Bronchial epithelial cell (primary cell): ENCODE data around the gene MANBA. TPM values are rescaled to one million over a fixed set of nuclear protein-coding genes. Genes with fewer than 3 reads are reported as not detected.
"Not testable (repeated sequence)": the region's sequence is repeated elsewhere in the genome, so short reads cannot be mapped to it uniquely, and the experiment has no call there.

ENCODE experiments used
- DNase-seq: peaks from one replicate; pipeline ENCODE4 v3.0.0-alpha.2; 2010; ENCODE audit warnings: low read depth
- FAIRE-seq: peaks from 2 replicates; lab custom pipeline; 2011; peaks lifted over from hg19 to GRCh38; lab: Jason Lieb, UNC
- H3K27me3 ChIP-seq: 2 replicates; pipeline ENCODE4 v1.5.1; 2011; ENCODE audit warnings: low read length; ENCODE audit not compliant: control insufficient read depth, insufficient read depth
- H3K36me3 ChIP-seq: 2 replicates; pipeline ENCODE4 v1.5.1; 2011; ENCODE audit warnings: low read length; ENCODE audit not compliant: control insufficient read depth, insufficient read depth
- H3K4me3 ChIP-seq: 2 replicates; pipeline ENCODE4 v1.5.1; 2011; ENCODE audit warnings: mild to moderate bottlenecking, low read depth, low read length, control low read depth
- CTCF ChIP-seq: IDR thresholded peaks from 2 replicates; pipeline ENCODE4 v1.5.1; 2011; ENCODE audit warnings: mild to moderate bottlenecking, moderate library complexity, low read length, control low read depth, inconsistent platforms; ENCODE audit not compliant: insufficient read depth, severe bottlenecking
- total RNA-seq: library from RNA; depleted of rRNA; stranded (reverse); fragments of >200 nt; gene quantifications from 2 replicates; pipeline ENCODE4 v1.2.1, GENCODE V29; 2014

The MANBA gene
- total RNA-seq, 1 donor from 2014 or later: 60.3 TPM

GRCh38 chr4:102627831-102628523 lies 132.8 kb downstream of the MANBA start:
- DNase-seq: peak; percentile 98
- peak; percentile 23 for FAIRE-seq
- Histone ChIP-seq H3K4me3 (no peak overlapping the region), H3K27me3 (no peaks in the 10 kb centered on the region), H3K36me3 (no peaks in the 10 kb centered on the region)
- TF ChIP-seq CTCF: no peak

- FAIRE-seq (no peak), DNase-seq (peak; percentile 54)
- no peaks in the 10 kb centered on the region for H3K27me3 ChIP-seq
- no peaks in the 10 kb centered on the region for H3K36me3 ChIP-seq
- peak; percentile 32 for TF ChIP-seq CTCF
- no peak overlapping the region for H3K4me3 ChIP-seq
Measured at GRCh38 chr4:102625232-102625930, 135.4 kb downstream of the MANBA start.

- DNase-seq (no peak), FAIRE-seq (no peak)
- TF ChIP-seq CTCF: no peak
- Histone ChIP-seq H3K27me3 (no peaks in the 10 kb centered on the region), H3K36me3 (no peaks in the 10 kb centered on the region), H3K4me3 (no peak overlapping the region)
Measured at GRCh38 chr4:102624505-102624904, 136.3 kb downstream of the MANBA start.

- FAIRE-seq: no peak
- no peak for DNase-seq
- Histone ChIP-seq H3K36me3 (no peaks in the 10 kb centered on the region), H3K4me3 (no peak overlapping the region), H3K27me3 (no peaks in the 10 kb centered on the region)
- TF ChIP-seq CTCF: peak; percentile 8
Measured at GRCh38 chr4:102623622-102624021, 137.1 kb downstream of the MANBA start.

- H3K4me3 ChIP-seq: peak overlapping the region; percentile 12
- DNase-seq: peak; percentile 78
- no peak for FAIRE-seq
Measured at GRCh38 chr4:102620697-102621497, 139.9 kb downstream of the MANBA start.

GRCh38 chr4:102619776-102620631 lies 140.8 kb downstream of the MANBA start:
- not testable (repeated sequence) for H3K36me3 ChIP-seq, FAIRE-seq, H3K4me3 ChIP-seq, H3K27me3 ChIP-seq
- DNase-seq: peak; percentile 47

More at GRCh38 chr4:102620697-102621497, 139.9 kb downstream of the MANBA start:
- Histone ChIP-seq H3K36me3 (peaks cover 7% of the 10 kb centered on the region), H3K27me3 (no peaks in the 10 kb centered on the region)
- TF ChIP-seq CTCF: peak; percentile 43

- DNase-seq, H3K4me3 ChIP-seq, FAIRE-seq, H3K27me3 ChIP-seq: not testable (repeated sequence)
- peaks cover 13% of the 10 kb centered on the region for H3K36me3 ChIP-seq
Measured at GRCh38 chr4:102619021-102619420, 141.7 kb downstream of the MANBA start.
